Osteocyte (in vitro differentiated cells): ENCODE results near the gene SEL1L3. TPM values are rescaled to one million over a fixed set of nuclear protein-coding genes. Genes with fewer than 3 reads are reported as not detected.

Source experiments
- DNase-seq: peaks from one replicate; pipeline ENCODE4 v3.0.0; 2021; ENCODE audit warnings: mixed read lengths; ENCODE audit not compliant: unreplicated experiment; ENCODE audit errors: extremely low spot score
- H3K27ac Mint-ChIP-seq: one replicate; pipeline ENCODE4 v1.8.0; 2021; ENCODE audit warnings: mild to moderate bottlenecking, mixed read lengths; ENCODE audit not compliant: unreplicated experiment
- H3K27me3 Mint-ChIP-seq: one replicate; pipeline ENCODE4 v1.8.0; 2021; ENCODE audit warnings: mixed read lengths; ENCODE audit not compliant: unreplicated experiment
- H3K36me3 Mint-ChIP-seq: one replicate; pipeline ENCODE4 v1.8.0; 2021; ENCODE audit warnings: mixed read lengths; ENCODE audit not compliant: unreplicated experiment
- H3K4me1 Mint-ChIP-seq: one replicate; pipeline ENCODE4 v1.8.0; 2021; ENCODE audit warnings: mixed read lengths; ENCODE audit not compliant: unreplicated experiment
- H3K4me3 Mint-ChIP-seq: one replicate; pipeline ENCODE4 v1.8.0; 2021; ENCODE audit warnings: mild to moderate bottlenecking, moderate library complexity, mixed read lengths; ENCODE audit not compliant: unreplicated experiment
- H3K9me3 Mint-ChIP-seq: one replicate; pipeline ENCODE4 v1.8.0; 2021; ENCODE audit warnings: mixed read lengths; ENCODE audit not compliant: unreplicated experiment
- CTCF ChIP-seq: fragments of 200-600 bp; sonication (generic); IDR thresholded peaks from 2 replicates; pipeline ENCODE4 v1.5.0; 2021; ENCODE audit warnings: antibody characterized with exemption, mild to moderate bottlenecking, moderate library complexity
- total RNA-seq: library from RNA; stranded (reverse); gene quantifications from 2 replicates; pipeline ENCODE4 v1.2.1, GENCODE V29; 2021

SEL1L3 gene
- total RNA-seq, 1 donor from 2014 or later, result 28.0 TPM

GRCh38 chr4:25892796-25893195 lies 30.0 kb upstream of the SEL1L3 start:
- TF ChIP-seq CTCF, result no peak
- Mint-ChIP-seq H3K4me3 (no peak overlapping the region), H3K9me3 (no peaks in the 10 kb centered on the region), H3K27me3 (no peaks in the 10 kb centered on the region), H3K36me3 (no peaks in the 10 kb centered on the region), H3K4me1 (peaks cover 1% of the 10 kb centered on the region), H3K27ac (no peak overlapping the region)
- no peak for DNase-seq

GRCh38 chr4:25890571-25891485 lies 28.0 kb upstream of the SEL1L3 start:
- Mint-ChIP-seq H3K4me3 (no peak overlapping the region), H3K27me3 (peaks cover 3% of the 10 kb centered on the region), H3K27ac (no peak overlapping the region), H3K4me1 (peaks cover 1% of the 10 kb centered on the region), H3K9me3 (no peaks in the 10 kb centered on the region), H3K36me3 (no peaks in the 10 kb centered on the region)
- no peak for TF ChIP-seq CTCF
- no peak for DNase-seq

GRCh38 chr4:25889589-25890503 lies 27.1 kb upstream of the SEL1L3 start:
- H3K27ac Mint-ChIP-seq, result no peak overlapping the region
- no peak for DNase-seq
- H3K9me3 Mint-ChIP-seq, result no peaks in the 10 kb centered on the region
- H3K27me3 Mint-ChIP-seq, result peaks cover 3% of the 10 kb centered on the region
- TF ChIP-seq CTCF, result no peak
- H3K36me3 Mint-ChIP-seq, result no peaks in the 10 kb centered on the region
- H3K4me3 Mint-ChIP-seq, result no peak overlapping the region
- H3K4me1 Mint-ChIP-seq, result peaks cover 1% of the 10 kb centered on the region

GRCh38 chr4:25888781-25889180 lies 26.0 kb upstream of the SEL1L3 start:
- Mint-ChIP-seq H3K9me3 (no peaks in the 10 kb centered on the region), H3K27ac (no peak overlapping the region), H3K36me3 (no peaks in the 10 kb centered on the region), H3K4me1 (peaks cover 11% of the 10 kb centered on the region), H3K27me3 (peaks cover 6% of the 10 kb centered on the region), H3K4me3 (no peak overlapping the region)
- no peak for DNase-seq
- no peak for TF ChIP-seq CTCF
